HG03159 (cell line): ENCODE measurements around the gene TMEM121.

Experiments
- ATAC-seq: cut with Tn5 transposase; IDR thresholded peaks from one replicate; pipeline ENCODE4 v1.9.1; 2021; ENCODE audit warnings: mild to moderate bottlenecking, moderate library complexity; ENCODE audit not compliant: unreplicated experiment

The TMEM121 gene

GRCh38 chr14:105497671-105498429, 28.5 kb upstream of the TMEM121 start:
- no peak for ATAC-seq

DNA sequence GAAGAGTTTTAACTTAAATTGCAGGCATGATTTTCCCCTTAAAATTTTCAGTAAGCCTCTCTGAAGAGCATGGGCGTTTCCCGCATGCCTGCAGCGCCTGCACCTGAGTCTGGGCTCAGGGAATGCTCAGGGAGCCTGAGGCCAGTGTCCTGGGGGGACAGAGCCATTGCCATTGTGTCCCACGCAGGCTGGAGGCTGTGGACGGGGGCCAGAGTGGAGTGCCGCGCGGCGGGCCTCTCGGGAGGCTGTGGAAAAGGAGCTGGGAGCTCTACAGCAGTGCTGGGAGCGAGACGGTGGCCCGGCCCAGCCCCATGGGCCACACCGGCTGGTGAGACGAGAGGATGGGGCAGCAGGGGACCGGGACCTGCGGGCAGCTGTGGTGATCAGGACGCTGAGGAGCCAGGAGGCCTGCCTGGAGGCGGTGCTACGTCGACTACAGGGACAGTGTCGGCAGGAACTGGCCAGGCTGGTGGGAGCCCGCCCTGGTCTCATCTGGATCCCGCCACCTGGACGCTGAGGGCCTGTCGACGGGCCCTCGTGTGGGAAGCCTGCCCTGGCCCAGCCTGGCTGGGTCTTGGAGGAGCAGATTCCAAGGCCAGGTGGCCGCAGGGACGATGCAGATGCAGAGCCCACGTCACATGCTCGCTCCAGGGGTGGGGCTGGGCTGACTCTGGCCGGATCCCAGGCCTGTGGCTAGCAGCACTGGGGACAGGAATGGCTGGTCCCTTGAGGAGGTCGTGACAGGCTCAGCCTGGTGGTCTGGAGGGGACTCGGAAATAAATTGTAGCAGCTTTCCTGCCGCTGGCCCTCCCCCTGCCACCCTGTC, 27.7 kb upstream of the TMEM121 start:
- no peak for ATAC-seq

GRCh38 chr14:105499256-105500035, 26.9 kb upstream of the TMEM121 start:
- ATAC-seq = no peak

- ATAC-seq = no peak
Observed at GRCh38 chr14:105500036-105500725, 26.2 kb upstream of the TMEM121 start.

- no peak for ATAC-seq
Observed at GRCh38 chr14:105500726-105501101, 25.7 kb upstream of the TMEM121 start.

GRCh38 chr14:105501504-105502291, 24.7 kb upstream of the TMEM121 start:
- no peak for ATAC-seq

DNA sequence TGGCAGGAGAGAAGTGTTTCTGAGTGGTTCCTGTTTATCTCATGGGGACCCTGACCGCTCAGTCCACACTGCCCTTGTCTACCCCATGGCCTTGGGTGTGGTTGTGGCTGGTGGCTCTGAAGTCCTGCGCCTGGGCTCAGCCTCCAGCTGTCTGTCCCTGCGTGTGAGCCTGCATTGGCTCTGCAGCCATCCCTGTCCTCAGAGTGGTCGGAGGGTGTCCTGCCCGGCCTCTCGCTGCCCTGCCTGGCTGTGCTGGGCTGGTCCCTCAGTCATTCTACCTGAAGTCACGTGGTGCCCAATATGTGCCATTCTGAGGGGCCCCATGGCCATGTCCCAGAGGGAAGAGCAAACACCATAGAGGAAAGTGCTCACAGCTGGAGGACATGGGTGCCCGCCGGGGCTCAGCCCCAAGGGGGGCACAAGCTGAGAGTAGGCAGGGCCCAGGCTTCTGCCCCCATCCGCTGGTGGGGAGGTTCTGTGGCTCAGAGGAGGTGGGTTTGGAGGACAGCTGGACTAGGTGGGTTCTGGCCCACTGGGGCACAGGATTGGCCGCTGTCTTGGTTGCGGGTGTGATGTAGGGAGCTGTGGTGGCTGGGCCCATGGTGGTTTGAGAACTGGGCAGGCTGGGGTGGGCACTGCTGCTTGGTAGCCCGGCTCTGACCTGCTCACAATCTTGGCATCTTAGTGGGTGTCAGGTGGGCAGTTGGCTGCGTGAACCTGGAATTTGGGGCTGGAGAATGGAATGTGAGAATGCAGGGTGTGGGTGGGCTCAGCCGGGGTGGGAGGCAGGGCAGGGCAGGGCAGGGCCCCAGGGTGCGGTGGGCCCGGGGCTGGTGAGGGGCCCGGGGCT, 23.7 kb upstream of the TMEM121 start:
- no peak for ATAC-seq

DNA sequence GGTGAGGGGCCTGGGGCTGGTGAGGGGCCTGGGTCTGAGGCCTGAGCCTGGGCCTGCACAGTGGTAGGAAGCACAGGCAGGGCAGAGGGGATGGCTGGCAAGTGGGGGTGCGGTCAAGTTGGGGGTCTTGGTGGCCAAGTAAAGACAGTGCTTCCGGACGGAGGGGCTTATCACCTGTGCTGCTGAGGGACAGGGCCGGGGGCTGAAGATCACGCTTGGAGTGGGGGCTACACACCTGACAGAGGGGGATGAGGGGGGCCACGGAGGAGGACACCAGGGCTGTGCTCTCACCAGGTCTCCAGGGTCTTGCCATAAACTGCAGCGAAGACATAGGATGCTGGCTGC, 23.1 kb upstream of the TMEM121 start:
- ATAC-seq = no peak

GRCh38 chr14:105503935-105504692, 22.3 kb upstream of the TMEM121 start:
- no peak for ATAC-seq

GRCh38 chr14:105505101-105505500, 21.3 kb upstream of the TMEM121 start:
- ATAC-seq = no peak

DNA sequence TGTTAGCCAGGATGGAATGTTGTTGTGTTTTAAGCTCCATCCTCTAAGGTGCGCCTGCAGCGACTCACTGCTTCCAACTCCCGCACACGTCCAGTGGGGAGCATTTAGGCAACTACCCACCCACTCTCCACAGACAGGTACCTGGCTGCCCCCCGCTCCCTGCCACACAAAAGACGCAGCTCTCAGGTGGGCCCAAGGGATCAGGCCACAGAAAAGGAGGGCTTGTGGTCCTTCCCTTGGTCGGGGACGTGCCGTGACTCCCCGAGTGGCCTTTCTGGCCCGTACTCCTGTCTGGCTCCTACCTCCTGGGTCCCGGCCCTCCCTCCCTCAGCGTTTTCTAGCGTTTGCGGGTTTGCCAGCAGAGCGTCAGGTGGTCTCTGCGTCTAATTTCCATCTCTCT, 19.1 kb upstream of the TMEM121 start:
- no peak for ATAC-seq

DNA sequence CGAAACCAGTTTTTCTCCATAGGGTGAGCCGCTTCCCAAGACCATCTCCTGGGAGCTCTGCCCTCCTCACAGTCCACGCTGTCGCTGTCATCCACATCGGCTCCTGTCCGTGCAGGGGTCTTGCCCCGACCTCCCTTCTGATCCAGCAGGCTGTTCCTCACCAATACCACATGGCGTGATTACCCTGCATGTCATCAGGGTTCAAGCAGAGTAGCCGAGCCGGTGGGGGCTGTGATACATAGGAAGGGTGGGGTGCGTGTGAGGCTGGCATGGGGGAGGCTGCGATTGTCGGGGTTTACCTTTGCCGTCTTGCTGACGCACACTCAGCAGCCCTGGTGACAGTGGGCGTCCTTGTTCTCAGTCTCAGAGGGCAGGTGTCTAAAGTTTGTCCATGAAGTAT, 18.3 kb upstream of the TMEM121 start:
- no peak for ATAC-seq

GRCh38 chr14:105508601-105509000, 17.8 kb upstream of the TMEM121 start:
- ATAC-seq = no peak

DNA sequence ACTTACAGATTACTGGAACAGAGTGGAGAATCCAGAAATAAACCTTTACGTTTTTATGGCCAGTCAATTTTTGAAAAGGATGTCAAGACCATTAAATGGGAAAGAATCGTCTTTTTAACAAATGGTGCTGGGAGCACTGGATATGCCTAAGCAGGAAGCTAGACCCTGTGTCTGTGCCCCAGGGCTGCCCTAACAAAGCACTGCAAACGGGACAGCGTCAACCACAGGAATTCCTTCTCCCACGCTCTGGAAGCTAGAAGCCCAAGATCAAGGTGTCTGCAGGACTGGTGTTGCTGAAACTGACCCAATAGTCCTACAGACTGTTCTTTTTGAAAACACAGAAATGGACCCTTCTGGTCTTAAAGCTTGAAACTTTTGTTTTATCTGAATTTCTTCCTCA, 9.3 kb upstream of the TMEM121 start:
- no peak for ATAC-seq

GRCh38 chr14:105519946-105520698, 6.3 kb upstream of the TMEM121 start:
- no peak for ATAC-seq

GRCh38 chr14:105525326-105525725, 1.1 kb upstream of the TMEM121 start:
- no peak for ATAC-seq

DNA sequence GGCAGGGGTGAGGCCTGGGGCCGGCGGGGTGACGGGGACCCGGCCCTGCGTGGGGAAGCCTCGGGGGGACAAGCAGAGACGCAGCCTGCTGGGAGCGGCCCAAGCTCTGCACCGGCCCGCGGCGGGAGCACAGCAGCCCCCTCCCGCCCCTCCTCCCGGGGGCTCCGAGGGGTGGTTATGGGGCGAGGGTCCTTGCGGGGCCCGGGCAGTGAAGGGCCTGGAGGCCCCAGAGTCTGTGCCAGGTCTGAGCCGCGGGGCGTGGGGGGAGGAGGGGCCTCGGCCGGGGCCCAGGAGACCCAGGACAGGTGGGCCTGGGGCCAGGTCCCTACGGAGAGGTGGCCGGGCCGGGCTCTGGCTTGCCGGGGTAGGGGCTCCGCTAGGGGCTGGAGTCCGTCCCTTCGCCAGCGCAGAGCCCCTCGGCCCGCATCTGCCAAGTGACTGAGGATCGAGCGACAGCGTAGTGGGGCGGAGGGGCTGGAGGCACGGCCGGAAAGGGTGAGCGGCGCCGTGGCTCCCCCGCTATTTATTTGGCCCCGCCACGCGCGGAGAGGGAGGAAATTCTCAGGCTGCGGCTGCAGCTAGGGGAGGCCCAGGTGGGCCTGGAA, 495 bp downstream of the TMEM121 start:
- no peak for ATAC-seq
